OCI-LY7 (cell line): Measurements from ENCODE around the gene NRXN2.

ENCODE experiments used
- EZH2phosphoT487 ChIP-seq: fragments of 200-600 bp; sonication (generic); IDR thresholded peaks from 2 replicates; pipeline ENCODE4 v1.6.1; 2018; ENCODE audit warnings: low read depth, borderline replicate concordance, mild to moderate bottlenecking, mixed run types, antibody characterized with exemption, low read length, moderate library complexity, mixed read lengths
- TF ChIP-seq, protein P1 (sequence below): fragments of 200-600 bp; sonication (generic); conservative IDR thresholded peaks from 2 replicates; pipeline ENCODE4 v1.5.1; 2014; ENCODE audit warnings: mild to moderate bottlenecking, antibody characterized with exemption, low read length, moderate library complexity, mixed read lengths

DNA sequence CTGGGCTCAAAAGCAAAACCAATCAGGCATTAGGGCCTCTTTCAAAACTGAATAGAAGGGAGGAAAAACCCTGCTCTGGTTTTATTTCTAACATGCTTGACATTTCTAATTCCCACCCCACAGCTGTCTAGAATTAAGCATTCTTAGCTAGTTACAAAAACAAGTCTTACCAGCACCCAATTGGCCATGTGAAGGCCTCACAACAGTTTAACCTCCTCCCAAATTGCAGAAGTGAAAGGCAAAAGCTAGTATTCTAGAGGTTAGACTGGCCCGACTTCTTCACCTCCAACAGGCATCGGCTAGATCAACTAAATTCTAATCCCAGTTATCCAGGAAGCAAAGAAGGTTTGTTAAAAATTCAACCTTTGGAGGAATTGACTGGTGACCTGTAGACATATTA, 48.9 kb upstream of the NRXN2 start:
- TF ChIP-seq, protein P1, sequence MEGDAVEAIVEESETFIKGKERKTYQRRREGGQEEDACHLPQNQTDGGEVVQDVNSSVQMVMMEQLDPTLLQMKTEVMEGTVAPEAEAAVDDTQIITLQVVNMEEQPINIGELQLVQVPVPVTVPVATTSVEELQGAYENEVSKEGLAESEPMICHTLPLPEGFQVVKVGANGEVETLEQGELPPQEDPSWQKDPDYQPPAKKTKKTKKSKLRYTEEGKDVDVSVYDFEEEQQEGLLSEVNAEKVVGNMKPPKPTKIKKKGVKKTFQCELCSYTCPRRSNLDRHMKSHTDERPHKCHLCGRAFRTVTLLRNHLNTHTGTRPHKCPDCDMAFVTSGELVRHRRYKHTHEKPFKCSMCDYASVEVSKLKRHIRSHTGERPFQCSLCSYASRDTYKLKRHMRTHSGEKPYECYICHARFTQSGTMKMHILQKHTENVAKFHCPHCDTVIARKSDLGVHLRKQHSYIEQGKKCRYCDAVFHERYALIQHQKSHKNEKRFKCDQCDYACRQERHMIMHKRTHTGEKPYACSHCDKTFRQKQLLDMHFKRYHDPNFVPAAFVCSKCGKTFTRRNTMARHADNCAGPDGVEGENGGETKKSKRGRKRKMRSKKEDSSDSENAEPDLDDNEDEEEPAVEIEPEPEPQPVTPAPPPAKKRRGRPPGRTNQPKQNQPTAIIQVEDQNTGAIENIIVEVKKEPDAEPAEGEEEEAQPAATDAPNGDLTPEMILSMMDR: no peak
- no peak for TF ChIP-seq EZH2phosphoT487
